H1 (cell line): ENCODE measurements around the gene ADCY5. TPM values are rescaled to one million over a fixed set of nuclear protein-coding genes. Genes with fewer than 3 reads are reported as not detected.

Experiments
- CTCF ChIA-PET: fragments of 300-600 bp; sonication (Branson Sonifier 250); formaldehyde crosslinking; loops from one replicate; lab custom pipeline; 2021; ENCODE audit not compliant: partially characterized antibody; lab: Charles Lee
- POLR2A ChIA-PET: fragments of 300-600 bp; sonication (Branson Sonifier 250); formaldehyde crosslinking; loops from one replicate; lab custom pipeline; 2021; ENCODE audit warnings: inconsistent platforms; ENCODE audit not compliant: partially characterized antibody; lab: Charles Lee
- DNase-seq, 2 experiments: peaks; one replicate each; pipeline versions ENCODE4 v3.0.0 to v3.0.0-alpha.2; 2010 to 2022; ENCODE audit warnings: low spot score in 2 of 2, low read depth in 1 of 2, mixed read lengths in 1 of 2
- FAIRE-seq: peaks from 2 replicates; lab custom pipeline; 2011; peaks lifted over from hg19 to GRCh38; lab: Jason Lieb, UNC
- H2AFZ ChIP-seq: 2 replicates; pipeline ENCODE4 v1.8.1; 2012; ENCODE audit warnings: low read length, inconsistent platforms
- H2AK5ac ChIP-seq: 2 replicates; pipeline ENCODE4 v1.6.1; 2013; ENCODE audit warnings: low read depth, low read length
- H2BK120ac ChIP-seq: replicated peaks from 2 replicates; pipeline ENCODE3; 2013; ENCODE audit warnings: low read depth, low read length, inconsistent platforms
- H2BK12ac ChIP-seq: 2 replicates; pipeline ENCODE4 v1.6.1; 2013; ENCODE audit warnings: low read depth, low read length
- H2BK15ac ChIP-seq: 2 replicates; pipeline ENCODE4 v1.6.1; 2013; ENCODE audit warnings: low read length
- H2BK20ac ChIP-seq: 2 replicates; pipeline ENCODE4 v1.6.1; 2013; ENCODE audit warnings: low read length
- H2BK5ac ChIP-seq: 2 replicates; pipeline ENCODE4 v1.6.1; 2013; ENCODE audit warnings: low read depth, low read length
- H3K14ac ChIP-seq: 2 replicates; pipeline ENCODE4 v1.6.1; 2013; ENCODE audit warnings: inconsistent platforms; ENCODE audit not compliant: insufficient read length
- H3K18ac ChIP-seq: 2 replicates; pipeline ENCODE4 v1.6.1; 2013; ENCODE audit warnings: low read length; ENCODE audit errors: extremely low read depth
- H3K23ac ChIP-seq: 2 replicates; pipeline ENCODE4 v1.6.1; 2013; ENCODE audit warnings: inconsistent platforms; ENCODE audit not compliant: insufficient read length
- H3K23me2 ChIP-seq: 2 replicates; pipeline ENCODE4 v1.6.1; 2013; ENCODE audit warnings: low read depth, low read length
- H3K27ac ChIP-seq: 2 replicates; pipeline ENCODE4 v1.6.1; 2011; ENCODE audit warnings: low read depth, low read length, inconsistent platforms
- H3K27me3 ChIP-seq, 4 experiments: replicated peaks in 1 of 4; 1 replicate in 1 of 4; 2 replicates in 3 of 4; pipeline versions ENCODE4 v1.6.1 to v1.8.1; 2011 to 2013; ENCODE audit warnings: low read length in 3 of 4, mild to moderate bottlenecking in 3 of 4, inconsistent platforms in 2 of 4, mixed read lengths in 2 of 4, moderate library complexity in 1 of 4; ENCODE audit not compliant: control insufficient read depth in 3 of 4, insufficient read depth in 3 of 4; ENCODE audit errors: extremely low read depth in 1 of 4
- H3K36me3 ChIP-seq, 4 experiments: 2 replicates each; pipeline versions ENCODE4 v1.6.1 to v1.8.1; 2011 to 2013; ENCODE audit warnings: mild to moderate bottlenecking in 4 of 4, low read length in 3 of 4, moderate library complexity in 2 of 4, control low read depth in 1 of 4, inconsistent platforms in 1 of 4; ENCODE audit not compliant: insufficient read depth in 4 of 4, control insufficient read depth in 2 of 4
- H3K4ac ChIP-seq: replicated peaks from 2 replicates; pipeline ENCODE3; 2013; ENCODE audit warnings: low read length, low read depth, mixed read lengths, inconsistent platforms; ENCODE audit not compliant: insufficient read length
- H3K4me1 ChIP-seq, 4 experiments: replicated peaks in 1 of 4; 1 replicate in 1 of 4; 2 replicates in 3 of 4; pipeline versions ENCODE4 v1.6.1 to v1.8.1; 2011 to 2013; ENCODE audit warnings: low read length in 3 of 4, inconsistent platforms in 2 of 4, mixed read lengths in 1 of 4; ENCODE audit not compliant: insufficient read depth in 4 of 4, control insufficient read depth in 3 of 4
- H3K4me2 ChIP-seq, 2 experiments: 2 replicates each; pipeline versions ENCODE4 v1.6.1 to v1.8.1; 2011 to 2013; ENCODE audit warnings: low read depth in 2 of 2, low read length in 2 of 2, control low read depth in 1 of 2, inconsistent platforms in 1 of 2, mild to moderate bottlenecking in 1 of 2; ENCODE audit not compliant: insufficient read depth in 1 of 2
- H3K4me3 ChIP-seq, 4 experiments: fragments of 200-600, 300-600 bp in 1 of 4; sonication (generic), shearing (Covaris generic), sonication (Bioruptor Twin) in 1 of 4; 2 replicates each; pipeline versions ENCODE4 v1.5.1 to v1.8.1; 2011 to 2016; ENCODE audit warnings: low read length in 4 of 4, low read depth in 3 of 4, control low read depth in 2 of 4, inconsistent platforms in 2 of 4, mild to moderate bottlenecking in 2 of 4, mixed read lengths in 1 of 4, moderate library complexity in 1 of 4; ENCODE audit not compliant: insufficient read depth in 2 of 4; ENCODE audit errors: extremely low read depth in 1 of 4
- H3K56ac ChIP-seq: replicated peaks from 2 replicates; pipeline ENCODE3; 2013; ENCODE audit warnings: low read depth, mild to moderate bottlenecking, mixed read lengths, low read length, inconsistent platforms; ENCODE audit not compliant: insufficient read length
- H3K79me1 ChIP-seq: 2 replicates; pipeline ENCODE4 v1.6.1; 2013; ENCODE audit warnings: low read depth, low read length, control low read depth
- H3K79me2 ChIP-seq, 2 experiments: 2 replicates each; pipeline versions ENCODE4 v1.6.1 to v1.8.1; 2012 to 2013; ENCODE audit warnings: low read length in 2 of 2, mild to moderate bottlenecking in 2 of 2, inconsistent platforms in 1 of 2; ENCODE audit not compliant: insufficient read depth in 2 of 2, control insufficient read depth in 1 of 2
- H3K9ac ChIP-seq, 4 experiments: replicated peaks in 1 of 4; 1 replicate in 1 of 4; 2 replicates in 3 of 4; pipeline versions ENCODE4 v1.6.1 to v1.8.1; 2011 to 2013; ENCODE audit warnings: low read depth in 3 of 4, low read length in 3 of 4, control low read depth in 2 of 4, mild to moderate bottlenecking in 2 of 4, moderate library complexity in 2 of 4, inconsistent platforms in 1 of 4; ENCODE audit errors: extremely low read depth in 1 of 4
- H3K9me3 ChIP-seq, 2 experiments: 2 replicates each; pipeline versions ENCODE4 v1.6.1 to v1.8.1; 2012 to 2013; ENCODE audit warnings: mild to moderate bottlenecking in 2 of 2, moderate library complexity in 2 of 2, control low read depth in 1 of 2, inconsistent platforms in 1 of 2, low read depth in 1 of 2, low read length in 1 of 2, mixed read lengths in 1 of 2; ENCODE audit not compliant: insufficient read depth in 2 of 2
- H4K20me1 ChIP-seq, 2 experiments: replicated peaks in 1 of 2; 2 replicates each; pipeline versions ENCODE3 to v1.8.1; 2011 to 2013; ENCODE audit warnings: inconsistent platforms in 2 of 2, low read length in 2 of 2, mild to moderate bottlenecking in 1 of 2; ENCODE audit not compliant: insufficient read depth in 2 of 2, control insufficient read depth in 1 of 2
- H4K5ac ChIP-seq: 2 replicates; pipeline ENCODE4 v1.6.1; 2013; ENCODE audit warnings: low read length, low read depth, mixed read lengths, inconsistent platforms; ENCODE audit not compliant: insufficient read length
- H4K8ac ChIP-seq: 2 replicates; pipeline ENCODE4 v1.8.0; 2013; ENCODE audit warnings: mild to moderate bottlenecking, moderate library complexity, low read length, inconsistent platforms; ENCODE audit not compliant: insufficient read depth; ENCODE audit errors: extremely low read depth
- H4K91ac ChIP-seq: replicated peaks from 2 replicates; pipeline ENCODE3; 2013; ENCODE audit warnings: low read length, mixed read lengths, inconsistent platforms; ENCODE audit not compliant: insufficient read length
- BCL11A ChIP-seq, 2 experiments: IDR thresholded peaks; one replicate each; pipeline ENCODE4 v1.6.1; 2011; ENCODE audit warnings: low read depth in 2 of 2, low read length in 2 of 2, mild to moderate bottlenecking in 2 of 2
- BRCA1 ChIP-seq: IDR thresholded peaks from 2 replicates; pipeline ENCODE4 v1.6.1; 2012; ENCODE audit warnings: low read depth, low read length, improper control_type of control experiment
- CBX5 ChIP-seq: fragments of 300-800, 300-1000 bp; sonication (generic); IDR thresholded peaks from 2 replicates; pipeline ENCODE4 v1.7.1; 2016; ENCODE audit warnings: antibody characterized with exemption, low read length, low read depth
- CEBPB ChIP-seq: IDR thresholded peaks from 2 replicates; pipeline ENCODE4 v1.6.1; 2012; ENCODE audit warnings: low read depth, low read length
- CHD2 ChIP-seq: IDR thresholded peaks from 2 replicates; pipeline ENCODE4 v1.6.1; 2012; ENCODE audit warnings: low read length, improper control_type of control experiment
- JUND ChIP-seq: IDR thresholded peaks from 2 replicates; pipeline ENCODE4 v1.6.1; 2011; ENCODE audit warnings: mild to moderate bottlenecking, improper control_type of control experiment, low read length
- KDM4A ChIP-seq: IDR thresholded peaks from one replicate; pipeline ENCODE4 v1.7.1; 2012; ENCODE audit warnings: low read depth, mild to moderate bottlenecking, moderate library complexity, low read length, inconsistent platforms; ENCODE audit not compliant: severe bottlenecking
- KDM5A ChIP-seq: fragments of 200-600 bp; IDR thresholded peaks from 2 replicates; pipeline ENCODE4 v1.7.1; 2012; ENCODE audit warnings: mild to moderate bottlenecking, low read length, inconsistent platforms, mixed read lengths
- MAFK ChIP-seq: IDR thresholded peaks from 2 replicates; pipeline ENCODE4 v1.6.1; 2012; ENCODE audit warnings: low read depth, mild to moderate bottlenecking, improper control_type of control experiment, low read length
- POLR2A ChIP-seq, 2 experiments: IDR thresholded peaks; 1 replicate in 1 of 2; 2 replicates in 1 of 2; pipeline ENCODE4 v1.6.1; 2011; ENCODE audit warnings: low read depth in 2 of 2, low read length in 2 of 2, mild to moderate bottlenecking in 2 of 2; ENCODE audit errors: control extremely low read depth in 1 of 2
- TBP ChIP-seq: IDR thresholded peaks from 2 replicates; pipeline ENCODE4 v1.6.1; 2011; ENCODE audit warnings: low read depth, low read length, improper control_type of control experiment
- WGBS, 2 experiments: shearing (Covaris generic) in 1 of 2; methylation state at CpG; one replicate each; pipeline versions ENCODE4 v1.1.6 to v1.1.7; 2013 to 2015; ENCODE audit warnings: low lambda C conversion rate in 2 of 2, mixed read lengths in 2 of 2, inconsistent platforms in 1 of 2, low coverage in 1 of 2, missing lambda C conversion rate in 1 of 2; ENCODE audit not compliant: insufficient replicate concordance in 2 of 2, insufficient coverage in 1 of 2, insufficient read length in 1 of 2; ENCODE audit errors: extremely low coverage in 1 of 2, missing lambda C conversion rate in 1 of 2; 5-methylcytosine and 5-hydroxymethylcytosine counted together
- polyA plus RNA-seq, 7 experiments: library from polyadenylated mRNA; depleted of rRNA in 3 of 7; stranded (reverse) in 5 of 7; unstranded in 2 of 7; fragments of >200 nt in 5 of 7; fragments of 200-250 nt in 2 of 7; gene quantifications; 1 replicate in 5 of 7; 2 replicates in 1 of 7; 4 replicates in 1 of 7; pipeline versions ENCODE4 v1.2.1 to v1.2.3, GENCODE V29; 2011 to 2013; ENCODE audit warnings: missing spikeins in 2 of 7, mixed read lengths in 2 of 7
- total RNA-seq: library from RNA; stranded (reverse); fragmentation: NEBNext Ultra II Directional; extraction: Animal tissue kit (Norgen Biotek cat#: 25700); gene quantifications from 2 replicates; pipeline ENCODE4 v1.2.1, GENCODE V29; 2021
- TF ChIP-seq, protein P1 (sequence below), 3 experiments: IDR thresholded peaks; 1 replicate in 2 of 3; 2 replicates in 1 of 3; pipeline versions ENCODE4 v1.5.1 to v1.6.1; 2011; ENCODE audit warnings: low read length in 3 of 3, mild to moderate bottlenecking in 3 of 3, inconsistent platforms in 2 of 3, low read depth in 1 of 3, moderate library complexity in 1 of 3; ENCODE audit not compliant: insufficient read depth in 1 of 3; ENCODE audit errors: control extremely low read depth in 1 of 3

The ADCY5 gene
- total and polyA plus RNA-seq, 2 of the 8 experiments (the other 6 are each of a cell fraction or from before 2014, with no cell fraction given): 18.9 to 40.8 TPM

- no peaks in the 10 kb centered on the region for H3K23me2 ChIP-seq
- H3K9ac ChIP-seq: no peak overlapping the region
- no peak overlapping the region for H4K5ac ChIP-seq
- 0 out of 2 replicates have a peak overlapping the region, but pooled peaks have one; percentile 71 for H4K8ac ChIP-seq
- H3K4ac ChIP-seq: no peak overlapping the region
- H2AFZ ChIP-seq: no peak overlapping the region
- no peak overlapping the region for H4K91ac ChIP-seq
- WGBS, 2 experiments: 92% methylated on average over 7 of the region's 7 CpGs; no CpG with 5 or more reads in 1 of the 2 experiments
- H2BK20ac ChIP-seq: no peak overlapping the region
- H3K79me2 ChIP-seq: no peaks in the 10 kb centered on the region
- no peak overlapping the region for H2AK5ac ChIP-seq
- H3K9me3 ChIP-seq: no peaks in the 10 kb centered on the region
- H2BK15ac ChIP-seq: no peak overlapping the region
- H3K4me1 ChIP-seq: no peaks in the 10 kb centered on the region; a peak in 1 of 7 replicates
- no peaks in the 10 kb centered on the region for H3K27me3 ChIP-seq
- CTCF ChIA-PET: interaction anchor here (0.7 to 22.2 kb wide), 7 partner anchors 7 to 224 kb away, joined by 3 to 245 read pairs (median 5); no protein-coding TSS in a partner anchor
- H3K23ac ChIP-seq: no peak overlapping the region
- H2BK120ac ChIP-seq: no peak overlapping the region
- no peak overlapping the region for H3K56ac ChIP-seq
- H3K79me1 ChIP-seq: no peaks in the 10 kb centered on the region
- DNase-seq (no peak), FAIRE-seq (no peak)
- no peak overlapping the region for H2BK12ac ChIP-seq
- no peak overlapping the region; the same call in 1 of the 2 replicates for H3K18ac ChIP-seq
- H3K4me3 ChIP-seq: no peak overlapping the region
- H3K4me2 ChIP-seq: no peak overlapping the region
- no peaks in the 10 kb centered on the region for H3K36me3 ChIP-seq
- no peak overlapping the region for H3K14ac ChIP-seq
- H4K20me1 ChIP-seq: no peaks in the 10 kb centered on the region
- no peak overlapping the region for H3K27ac ChIP-seq
- POLR2A ChIA-PET: interaction anchor here (1.0 kb wide), 1 partner anchor 22 kb away, joined by 3 read pairs; no protein-coding TSS in a partner anchor
- H2BK5ac ChIP-seq: no peak overlapping the region
- TF ChIP-seq CEBPB (no peak), KDM4A (no peak), KDM5A (no peak), BCL11A (IDR thresholded peaks at IDR 0.05; ENCODE audit: low read depth in 2 of 2, low read length in 2 of 2) (no peak), MAFK (no peak), JUND (no peak), BRCA1 (no peak), POLR2A (IDR thresholded peaks at IDR 0.05; ENCODE audit: control extremely low read depth in 1 of 2, low read depth in 2 of 2, low read length in 2 of 2) (no peak), TBP (no peak), CBX5 (no peak), CHD2 (no peak)
- TF ChIP-seq, protein P1, sequence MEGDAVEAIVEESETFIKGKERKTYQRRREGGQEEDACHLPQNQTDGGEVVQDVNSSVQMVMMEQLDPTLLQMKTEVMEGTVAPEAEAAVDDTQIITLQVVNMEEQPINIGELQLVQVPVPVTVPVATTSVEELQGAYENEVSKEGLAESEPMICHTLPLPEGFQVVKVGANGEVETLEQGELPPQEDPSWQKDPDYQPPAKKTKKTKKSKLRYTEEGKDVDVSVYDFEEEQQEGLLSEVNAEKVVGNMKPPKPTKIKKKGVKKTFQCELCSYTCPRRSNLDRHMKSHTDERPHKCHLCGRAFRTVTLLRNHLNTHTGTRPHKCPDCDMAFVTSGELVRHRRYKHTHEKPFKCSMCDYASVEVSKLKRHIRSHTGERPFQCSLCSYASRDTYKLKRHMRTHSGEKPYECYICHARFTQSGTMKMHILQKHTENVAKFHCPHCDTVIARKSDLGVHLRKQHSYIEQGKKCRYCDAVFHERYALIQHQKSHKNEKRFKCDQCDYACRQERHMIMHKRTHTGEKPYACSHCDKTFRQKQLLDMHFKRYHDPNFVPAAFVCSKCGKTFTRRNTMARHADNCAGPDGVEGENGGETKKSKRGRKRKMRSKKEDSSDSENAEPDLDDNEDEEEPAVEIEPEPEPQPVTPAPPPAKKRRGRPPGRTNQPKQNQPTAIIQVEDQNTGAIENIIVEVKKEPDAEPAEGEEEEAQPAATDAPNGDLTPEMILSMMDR (IDR thresholded peaks at IDR 0.05; ENCODE audit: control extremely low read depth in 1 of 3, insufficient read depth in 1 of 3, low read depth in 1 of 3, low read length in 3 of 3): no peak
Observed at GRCh38 chr3:123336441-123336851, 112.4 kb downstream of the ADCY5 start.
